Occipital lobe (tissue), 2 donors: Measurements from ENCODE around the gene PCNA. TPM values are rescaled to one million over a fixed set of nuclear protein-coding genes. Genes with fewer than 3 reads are reported as not detected.
"Not testable (repeated sequence)": the region's sequence is repeated elsewhere in the genome, so short reads cannot be mapped to it uniquely, and the experiment has no call there.

Experiments
- DNase-seq: peaks from one replicate; lab custom pipeline; 2025; lab: John Stamatoyannopoulos, UW
- total RNA-seq: library from RNA; depleted of rRNA; stranded (reverse); fragments of >200 nt; gene quantifications from one replicate; pipeline ENCODE4 v1.2.3, GENCODE V29; 2014

PCNA gene
- total RNA-seq, 1 donor from 2014 or later = 40.9 TPM

DNA sequence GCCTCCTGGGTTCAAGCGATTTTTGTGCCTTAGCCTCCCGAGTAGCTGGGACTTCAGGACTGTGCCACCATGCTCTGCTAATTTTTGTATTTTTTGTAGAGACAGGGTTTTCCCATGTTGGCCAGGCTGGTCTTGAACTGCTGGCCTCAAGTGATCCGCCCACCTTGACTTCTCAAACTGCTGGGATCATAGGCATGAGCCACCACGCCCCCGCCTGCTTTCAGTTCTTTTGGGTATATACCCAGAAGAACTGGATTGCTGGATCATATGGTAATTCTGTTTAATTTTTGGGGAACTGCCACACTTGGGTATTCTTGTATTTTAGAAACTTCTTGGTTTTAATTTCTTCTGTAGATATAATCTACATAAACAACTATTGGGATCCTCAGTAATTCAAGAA, 24.1 kb upstream of the PCNA start:
- DNase-seq = no peak

DNA sequence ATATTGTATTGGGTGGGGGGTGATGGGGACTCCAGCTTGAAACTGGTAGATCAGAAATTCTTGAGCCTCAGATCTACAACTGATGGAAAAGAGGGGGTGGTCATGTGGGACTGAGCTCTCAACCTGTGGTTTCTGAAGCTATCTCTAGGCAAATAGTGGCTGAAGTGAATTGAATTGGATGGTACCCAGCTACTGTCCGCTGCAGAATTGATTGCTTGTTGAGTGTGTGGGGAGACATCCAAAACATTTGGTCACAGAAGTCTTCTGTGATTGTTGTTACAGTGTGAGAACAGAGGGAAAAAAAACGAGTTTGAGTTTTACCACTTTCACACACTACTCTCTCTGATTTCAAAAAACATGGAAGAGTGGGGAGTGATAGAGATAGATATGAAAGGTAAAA, 21.9 kb upstream of the PCNA start:
- DNase-seq = no peak

DNA sequence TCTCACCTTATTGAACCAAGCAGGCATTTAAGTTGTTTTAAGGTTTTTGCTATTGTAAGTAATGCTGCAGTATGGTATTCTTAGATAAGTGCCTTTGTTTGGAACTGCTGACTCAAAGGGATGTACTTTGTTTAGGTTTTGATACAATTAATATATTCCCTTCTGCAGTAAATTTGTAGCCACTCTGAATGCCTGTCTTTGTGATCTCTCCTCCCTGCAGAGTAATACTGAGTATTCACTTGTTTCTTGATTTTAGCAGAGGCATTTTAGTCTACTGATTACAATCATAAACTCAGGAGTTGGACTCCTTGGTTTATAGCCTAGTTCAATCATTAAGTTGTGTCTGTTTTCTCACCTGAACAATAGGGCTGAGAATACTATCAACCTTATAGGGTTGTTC, 20.4 kb upstream of the PCNA start:
- no peak for DNase-seq

DNA sequence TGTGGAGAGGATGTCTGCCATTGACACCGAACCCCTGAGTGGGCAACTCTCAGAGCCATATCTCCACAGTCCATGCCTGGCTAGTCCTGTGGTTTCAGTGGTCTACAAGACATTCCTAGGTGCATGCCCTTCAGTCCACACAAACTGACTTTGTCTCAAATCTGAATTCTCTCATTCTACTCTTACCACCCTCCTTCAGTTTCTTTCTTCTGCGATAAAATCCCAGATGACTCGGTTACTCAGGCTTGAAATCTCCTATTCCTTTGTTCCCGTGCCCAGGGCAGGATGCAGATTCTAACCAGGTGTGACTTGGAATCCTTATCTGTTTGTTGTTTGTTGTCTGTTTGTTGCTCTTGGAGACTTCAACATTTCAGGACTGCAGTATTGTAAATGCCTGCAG, 16.3 kb upstream of the PCNA start:
- no peak for DNase-seq

DNA sequence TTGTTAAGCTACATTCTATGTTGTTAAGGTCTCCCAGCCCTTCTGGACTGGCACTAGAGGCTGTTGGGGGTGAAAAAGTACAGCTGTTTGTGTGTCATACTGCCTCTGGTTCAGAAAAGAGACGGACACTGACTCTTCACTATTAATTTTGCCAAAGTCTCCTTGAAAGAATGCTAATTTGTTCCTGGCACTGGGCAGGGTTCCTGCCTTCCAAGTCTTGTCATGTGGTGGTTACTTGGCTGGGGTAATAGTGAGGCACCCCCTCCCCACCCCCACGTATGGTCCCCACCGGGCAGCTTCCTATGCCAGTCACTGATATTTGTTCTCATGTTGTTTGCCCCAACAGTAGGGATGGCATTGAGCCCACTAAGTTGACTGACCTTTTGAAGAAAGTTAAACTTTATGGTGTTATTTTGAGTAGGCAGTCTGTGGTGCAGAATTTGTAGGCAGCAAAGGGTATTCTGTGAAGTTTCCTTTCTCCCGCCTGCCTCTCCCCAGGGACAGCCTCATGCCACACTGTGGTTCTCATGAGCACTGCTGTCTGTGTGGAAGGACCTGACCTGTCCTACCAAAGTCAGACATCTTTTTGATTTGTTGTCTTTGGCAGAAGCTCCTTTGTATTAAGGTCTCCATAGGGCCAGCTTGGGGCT, 15.7 kb upstream of the PCNA start:
- DNase-seq = no peak

DNA sequence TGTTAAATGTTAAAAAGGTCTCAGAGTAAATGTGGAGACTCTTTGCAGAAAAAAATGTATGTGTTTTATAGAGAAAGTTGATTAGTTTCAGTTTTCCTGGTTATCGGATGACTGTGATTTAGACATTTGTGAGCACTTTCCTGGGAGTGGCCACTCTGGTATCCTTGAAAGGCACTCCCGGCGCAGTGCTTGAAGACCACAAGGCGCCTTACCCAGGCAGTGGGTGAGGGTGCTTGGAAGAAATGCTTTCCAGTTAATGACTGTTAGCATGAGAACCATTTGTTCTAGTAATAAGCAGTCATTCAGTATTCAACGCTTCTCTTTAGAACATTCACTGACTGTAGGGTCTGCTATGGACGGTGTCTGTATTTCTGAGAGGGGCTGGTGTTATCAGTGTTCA, 14.2 kb upstream of the PCNA start:
- no peak for DNase-seq

DNA sequence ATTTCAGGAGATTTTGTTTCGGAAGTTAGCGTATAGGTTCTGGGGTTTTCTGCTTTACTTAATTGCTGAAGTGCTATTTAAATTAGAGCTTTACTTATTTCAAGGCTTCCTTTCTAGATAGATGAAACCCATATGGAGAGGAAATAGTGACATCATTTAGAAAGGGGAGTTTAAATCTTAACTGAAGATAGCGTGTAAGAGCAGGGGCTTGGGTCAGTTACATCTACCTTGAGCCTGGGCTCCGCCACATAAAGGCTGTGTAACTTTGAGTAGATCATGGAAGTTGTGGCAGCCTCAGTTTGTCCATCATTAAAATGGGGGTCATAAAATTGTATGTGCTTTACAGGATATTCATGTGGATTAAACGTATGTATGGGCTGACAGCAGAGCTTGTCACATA, 11.7 kb upstream of the PCNA start:
- no peak for DNase-seq

DNA sequence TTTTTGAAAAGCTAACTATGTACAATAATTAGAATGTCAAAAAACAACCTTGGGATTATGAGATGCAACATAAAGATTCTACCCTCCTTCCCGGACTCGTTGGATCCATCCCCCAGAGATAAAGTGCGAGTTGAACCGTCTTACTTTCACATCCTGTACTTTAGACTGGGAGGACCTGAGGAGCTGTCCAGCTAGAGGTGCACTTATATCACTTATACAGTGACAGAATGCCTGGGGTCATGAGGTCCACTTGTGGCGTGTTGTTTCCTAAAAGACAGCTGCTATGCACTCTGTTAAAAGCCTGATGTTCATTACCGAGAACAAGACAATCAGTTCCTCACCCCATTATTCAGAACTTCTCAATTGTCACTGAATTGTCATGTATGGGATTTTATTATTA, 9.1 kb upstream of the PCNA start:
- DNase-seq = no peak

DNA sequence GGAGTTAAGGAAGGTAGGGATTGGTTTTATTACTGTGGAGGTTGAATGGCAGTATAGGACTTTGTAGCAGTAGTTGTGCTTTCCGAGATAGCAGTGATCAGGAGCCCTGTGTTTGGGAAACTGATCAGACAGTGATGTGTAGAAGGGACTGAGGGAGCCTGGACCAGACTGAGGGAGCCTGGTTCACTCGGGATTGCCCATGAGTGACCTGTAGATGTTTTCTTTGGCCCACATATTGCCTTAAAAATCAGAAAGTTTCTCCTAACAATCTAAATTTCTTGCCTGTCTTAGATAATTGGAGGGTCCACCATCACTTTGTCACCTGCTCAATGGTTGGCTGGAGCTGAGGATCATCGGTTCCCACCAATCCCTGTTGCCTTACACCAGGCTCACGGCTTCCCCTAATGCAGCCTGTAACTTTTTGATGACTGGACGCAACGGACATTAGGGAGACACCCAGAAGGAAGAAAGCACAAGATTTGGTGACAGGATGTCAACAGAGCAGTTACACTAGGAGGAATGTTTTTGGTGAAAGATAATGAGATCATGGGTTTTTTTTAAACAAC, 8.2 kb upstream of the PCNA start:
- DNase-seq = no peak

DNA sequence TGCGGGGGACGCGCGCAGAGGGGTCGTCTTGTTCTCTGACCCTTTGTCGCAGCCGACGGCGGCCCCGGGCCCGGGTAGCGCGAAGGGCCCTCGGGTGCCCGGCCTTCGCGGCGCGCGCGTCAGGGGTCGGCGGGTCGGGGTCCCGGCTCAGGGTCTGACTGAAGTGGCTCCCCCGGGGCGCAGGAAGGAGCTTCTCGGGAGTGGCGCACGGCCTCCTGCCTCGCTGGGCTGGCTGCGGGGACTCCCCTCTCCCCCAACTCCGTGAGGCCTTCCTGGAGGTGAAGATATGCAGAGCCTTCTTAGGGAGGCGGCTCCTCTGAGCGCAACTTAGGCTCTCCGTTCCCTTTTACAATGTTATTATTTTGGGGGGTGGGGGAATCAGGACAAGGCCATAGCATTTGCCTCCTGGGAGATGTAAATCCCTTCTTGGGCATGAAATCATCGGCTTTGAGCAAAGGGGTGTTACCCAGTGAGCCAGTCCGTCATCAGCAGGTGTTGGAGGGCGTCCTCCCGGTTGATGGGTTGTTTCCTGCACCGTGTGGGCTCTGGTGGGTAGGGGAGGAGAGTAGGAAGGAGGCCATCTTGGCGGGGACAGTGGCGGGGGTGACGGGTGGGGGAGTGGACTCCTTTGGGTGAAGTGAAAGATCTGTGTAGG, 7.6 kb upstream of the PCNA start:
- no peak for DNase-seq

DNA sequence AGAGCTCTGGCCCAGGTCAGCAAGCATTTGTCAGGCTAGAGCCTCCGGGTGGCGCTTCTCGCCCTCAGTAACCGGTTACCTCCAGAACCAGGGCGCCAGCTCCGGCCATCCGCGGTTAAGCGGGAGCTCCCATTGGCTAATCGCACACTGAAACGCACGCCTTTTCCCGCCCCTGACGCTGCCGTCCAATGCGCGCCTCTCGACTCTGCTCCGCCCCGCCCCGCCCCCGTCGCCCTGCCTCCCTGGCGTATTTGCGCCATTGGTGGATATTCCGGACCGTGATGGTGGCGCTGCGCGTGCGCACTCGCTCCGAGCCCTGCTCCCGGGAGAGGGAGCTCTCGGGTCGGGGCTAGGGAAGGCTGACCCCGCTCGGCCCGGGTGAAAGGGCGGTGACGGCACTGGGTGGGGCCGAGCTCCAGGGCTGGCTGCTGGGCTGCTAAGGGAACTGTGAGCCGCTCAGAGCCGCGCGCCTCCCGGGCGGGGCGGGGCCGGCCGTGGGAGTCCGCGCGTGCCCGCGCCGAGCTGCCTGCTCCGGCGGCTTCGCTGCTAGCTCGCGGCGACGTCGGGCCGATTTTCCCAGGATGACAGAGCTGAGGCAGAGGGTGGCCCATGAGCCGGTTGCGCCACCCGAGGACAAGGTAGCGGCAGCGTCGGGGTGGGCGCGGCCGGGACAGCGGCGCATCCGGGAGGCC, 6.9 kb upstream of the PCNA start, which contains the start of gene CDS2:
TSS of gene CDS2 (plus strand) at position 497 of the 692 bp plus-strand sequence. CDS start at position 582, 85 bp downstream.
- DNase-seq = peak; percentile 99

DNA sequence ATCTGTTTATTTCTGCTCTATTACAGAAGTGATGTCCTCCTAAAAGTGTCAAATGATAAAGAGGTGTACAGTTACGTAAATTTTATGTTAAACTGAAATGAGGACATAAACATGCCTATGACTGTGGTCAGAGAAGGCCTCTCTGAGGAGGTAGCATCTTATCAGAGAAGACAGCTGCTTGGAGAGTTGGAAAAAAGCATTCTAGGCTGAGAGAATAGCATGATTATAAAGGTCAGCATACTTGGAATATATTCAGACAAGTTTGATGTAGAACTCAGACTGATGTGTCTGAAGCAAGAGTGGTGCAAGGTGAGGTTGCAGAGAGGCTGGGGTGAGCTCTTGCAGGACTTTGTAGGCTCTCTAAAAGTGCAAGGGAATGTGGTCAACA, 3.1 kb upstream of the PCNA start:
- DNase-seq = no peak

DNA sequence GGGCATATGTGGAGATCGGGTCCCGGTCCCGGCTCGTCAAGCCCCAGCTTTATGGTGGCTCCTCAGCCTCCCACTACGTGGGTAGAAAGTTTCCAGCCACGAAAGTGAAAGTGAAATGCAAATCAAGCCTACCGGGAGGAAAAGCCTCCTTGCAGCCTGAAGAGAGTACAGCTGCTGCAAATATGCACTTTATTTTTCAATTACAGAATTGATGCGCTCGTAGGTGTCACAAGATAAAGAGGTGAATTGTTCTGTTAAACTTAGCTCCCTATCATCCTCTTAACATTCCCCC, 373 bp upstream of the PCNA start:
- DNase-seq = no peak

DNA sequence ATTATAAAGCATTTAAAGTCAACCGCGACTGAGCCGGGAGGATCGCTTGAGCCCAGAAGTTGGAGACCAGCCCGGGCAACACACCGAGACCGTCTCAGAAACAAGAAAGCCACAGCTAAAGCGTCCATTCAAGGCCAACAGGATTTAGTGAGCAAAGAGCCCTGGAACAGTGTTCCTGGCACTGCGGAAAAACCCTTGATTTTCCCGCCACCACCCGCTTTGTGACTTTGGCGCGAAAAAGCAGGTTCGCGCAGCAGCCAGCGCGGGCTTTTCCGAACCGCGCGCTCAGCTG, 669 bp downstream of the PCNA start:
- no peak for DNase-seq

DNA sequence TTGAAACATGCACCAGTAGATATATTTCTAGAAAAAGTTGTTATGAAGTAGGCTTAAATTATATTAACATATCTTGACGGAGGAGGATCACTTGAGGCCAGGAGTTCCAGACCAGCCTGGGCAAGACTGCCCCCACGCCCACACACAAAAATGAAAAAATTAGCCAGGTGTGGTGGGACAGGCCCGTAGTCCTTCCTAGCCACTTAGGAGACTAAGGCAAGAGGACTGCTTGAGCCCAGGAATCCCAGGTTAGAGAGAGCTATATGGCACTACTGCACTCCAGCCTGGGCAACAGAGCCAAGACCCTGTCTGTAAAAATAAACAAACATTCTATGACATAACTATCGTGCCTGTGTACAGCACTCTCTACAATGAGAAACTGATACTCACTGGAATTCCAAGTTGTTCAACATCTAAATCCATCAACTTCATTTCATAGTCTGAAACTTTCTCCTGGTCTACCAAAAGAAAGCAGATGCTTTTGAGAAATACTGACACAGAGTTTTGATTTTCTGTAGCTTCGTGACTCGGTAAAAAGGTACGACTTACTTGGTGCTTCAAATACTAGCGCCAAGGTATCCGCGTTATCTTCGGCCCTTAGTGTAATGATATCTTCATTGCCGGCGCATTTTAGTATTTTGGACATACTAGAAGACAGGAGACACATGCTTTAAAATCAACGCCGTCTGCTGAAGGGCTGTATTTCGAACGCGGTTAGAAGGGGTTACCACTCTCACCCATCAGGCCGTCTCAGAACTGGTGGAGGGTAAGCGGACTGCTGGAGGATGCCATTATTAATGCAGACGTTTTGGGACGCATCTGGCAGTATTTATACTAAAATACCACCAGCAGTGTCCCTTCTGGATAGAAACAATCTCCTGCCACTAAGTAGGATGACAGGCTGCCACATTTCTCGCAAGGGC, 1.3 kb downstream of the PCNA start:
- DNase-seq = no peak

DNA sequence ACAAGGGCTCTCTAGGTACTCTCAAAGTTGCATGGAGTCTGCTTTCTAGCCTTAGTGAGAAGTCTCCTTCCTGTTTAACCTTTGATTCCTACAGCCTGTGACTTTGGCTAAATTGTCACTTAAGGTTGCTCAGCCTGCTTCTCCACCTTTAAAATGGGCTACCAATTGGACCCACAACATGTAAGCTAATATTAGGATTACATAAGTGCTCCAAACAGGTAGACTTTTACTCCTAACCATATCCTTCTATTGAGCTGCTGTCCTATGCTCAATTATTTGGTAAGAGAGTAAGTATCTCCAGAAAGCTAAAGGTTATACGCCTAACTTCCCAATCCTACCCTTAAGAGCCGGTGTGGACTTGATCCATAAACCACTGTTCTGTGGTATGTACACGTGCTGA, 2.9 kb downstream of the PCNA start:
- no peak for DNase-seq

DNA sequence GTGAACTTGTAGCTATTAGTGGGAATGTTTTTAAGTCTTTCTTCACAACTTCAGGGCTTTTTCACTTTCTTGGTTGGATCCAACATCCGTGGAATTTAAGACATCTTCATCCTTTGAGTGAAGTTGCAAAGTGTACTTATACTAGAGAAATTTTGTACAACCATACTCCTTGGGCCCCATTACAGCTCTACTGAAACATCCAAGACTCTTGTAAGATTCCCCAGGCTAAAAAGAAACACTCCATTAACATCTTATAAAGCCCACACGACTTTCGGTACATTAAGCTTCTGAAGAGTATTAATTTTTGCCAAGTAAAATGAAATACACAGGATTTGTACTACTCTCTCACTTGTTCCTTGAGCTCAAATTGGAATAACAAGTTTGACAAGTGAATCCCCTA, 5.4 kb downstream of the PCNA start:
- DNase-seq = no peak

DNA sequence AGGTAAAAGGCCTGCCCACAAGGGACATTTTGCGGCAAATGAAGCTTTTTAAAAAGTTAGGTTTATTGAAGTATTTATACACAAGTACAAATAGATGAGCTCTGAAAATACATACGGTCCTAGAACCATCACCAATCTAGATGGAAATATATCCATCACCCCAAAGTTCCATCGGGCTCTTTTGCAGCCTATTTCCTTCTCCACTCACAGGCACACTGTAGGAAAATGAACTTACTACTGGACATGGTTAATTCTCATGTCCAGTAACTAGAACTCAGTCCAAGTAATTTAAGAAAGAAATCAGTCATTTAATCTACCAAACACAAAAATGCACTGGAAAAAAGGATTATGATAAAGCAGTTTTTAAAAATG, 6.2 kb downstream of the PCNA start:
- DNase-seq = no peak

DNA sequence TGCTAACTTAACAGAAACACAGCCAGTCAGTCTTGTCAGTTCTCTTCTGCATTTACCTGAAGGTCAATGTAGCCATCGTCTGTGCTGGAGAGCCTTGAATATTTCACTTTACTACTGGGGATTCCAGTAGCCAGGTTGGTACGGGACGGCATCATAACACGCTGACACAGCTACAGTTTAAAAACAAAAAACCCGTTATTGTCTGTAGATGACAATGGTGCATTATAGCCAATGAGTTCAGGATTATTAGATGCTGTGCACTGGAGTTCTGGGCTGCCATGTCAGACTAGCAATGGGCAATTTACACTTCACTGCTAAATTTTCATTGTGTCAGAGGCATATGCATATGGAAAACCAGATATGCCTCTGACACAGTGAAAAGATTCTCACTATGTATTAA, 10.5 kb downstream of the PCNA start:
- DNase-seq = no peak

DNA sequence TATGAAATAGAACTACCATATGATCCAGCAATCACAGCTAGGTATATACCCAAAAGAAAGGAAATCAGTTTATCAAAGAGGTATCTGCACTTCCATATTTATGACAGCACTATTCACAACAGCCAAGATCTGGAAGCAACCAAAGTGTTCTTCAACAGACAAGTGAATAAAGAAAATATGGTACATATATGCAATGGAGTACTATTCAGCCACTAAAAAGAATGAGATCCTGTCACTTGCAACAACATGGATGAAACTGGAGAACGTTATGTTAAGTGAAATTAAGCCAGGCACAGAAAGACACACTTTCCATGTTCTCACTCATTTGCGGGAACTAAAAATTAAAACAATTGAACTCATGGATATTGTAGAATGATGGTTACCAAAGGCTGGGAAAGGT, 15.3 kb downstream of the PCNA start:
- no peak for DNase-seq

DNA sequence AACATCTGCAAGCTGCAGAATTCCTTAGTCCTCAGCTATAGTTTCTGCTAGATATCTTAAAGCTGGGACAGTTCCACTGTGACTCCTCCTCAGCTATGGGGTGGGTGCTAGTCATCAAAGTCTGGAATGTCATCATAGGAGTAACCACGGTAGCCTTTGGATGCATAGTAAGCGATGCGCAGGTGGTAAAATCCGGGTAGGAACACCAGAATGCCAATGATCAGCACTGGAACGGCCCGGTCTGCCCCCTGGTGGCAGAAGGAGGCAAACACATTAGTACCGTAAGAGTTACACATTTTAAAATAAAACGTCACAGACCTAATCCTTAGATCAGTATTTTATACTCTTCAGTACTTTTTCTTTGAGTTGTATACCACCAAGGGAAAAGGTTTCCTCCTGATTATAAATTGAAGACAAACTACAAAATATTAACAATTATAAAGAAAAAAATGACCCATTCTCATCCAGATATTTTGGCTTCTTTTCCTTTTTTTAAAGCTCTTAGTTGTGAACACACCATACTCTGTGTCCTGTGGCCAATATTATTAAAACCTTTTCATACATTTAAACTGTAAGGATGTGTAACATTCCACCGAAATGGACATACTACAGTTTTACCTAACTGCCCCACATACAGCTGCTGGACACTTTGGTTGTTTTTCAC, 18.9 kb downstream of the PCNA start:
- DNase-seq = peak; percentile 50

DNA sequence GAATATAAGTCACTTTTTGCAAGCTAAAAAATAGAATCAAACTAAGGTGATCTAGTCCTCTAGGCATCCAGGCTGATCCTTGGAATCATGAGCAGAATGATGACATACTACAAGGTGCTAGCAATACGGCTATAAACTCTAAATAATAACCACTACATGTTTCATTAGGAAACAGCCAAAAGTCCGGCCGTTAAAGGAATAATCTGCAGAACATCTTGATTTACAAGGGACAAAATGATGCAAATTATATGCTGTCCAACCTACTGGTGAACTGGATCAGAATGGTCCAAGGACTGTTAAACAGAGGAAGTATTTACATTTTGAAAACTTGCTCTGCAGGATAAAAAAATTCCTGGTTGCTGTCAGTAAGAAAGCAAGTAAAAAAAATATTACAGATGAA, 19.8 kb downstream of the PCNA start:
- not testable (repeated sequence) for DNase-seq
